Stimulated activated naive CD4-positive, alpha-beta T cell treated with Interleukin-2 at 50 U/mL for 16 hours (primary cell): ENCODE results near the gene CNPY4.

Source experiments
- DNase-seq: peaks from one replicate; lab custom pipeline; 2025; lab: John Stamatoyannopoulos, UW

Gene CNPY4, protein sequence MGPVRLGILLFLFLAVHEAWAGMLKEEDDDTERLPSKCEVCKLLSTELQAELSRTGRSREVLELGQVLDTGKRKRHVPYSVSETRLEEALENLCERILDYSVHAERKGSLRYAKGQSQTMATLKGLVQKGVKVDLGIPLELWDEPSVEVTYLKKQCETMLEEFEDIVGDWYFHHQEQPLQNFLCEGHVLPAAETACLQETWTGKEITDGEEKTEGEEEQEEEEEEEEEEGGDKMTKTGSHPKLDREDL

DNA sequence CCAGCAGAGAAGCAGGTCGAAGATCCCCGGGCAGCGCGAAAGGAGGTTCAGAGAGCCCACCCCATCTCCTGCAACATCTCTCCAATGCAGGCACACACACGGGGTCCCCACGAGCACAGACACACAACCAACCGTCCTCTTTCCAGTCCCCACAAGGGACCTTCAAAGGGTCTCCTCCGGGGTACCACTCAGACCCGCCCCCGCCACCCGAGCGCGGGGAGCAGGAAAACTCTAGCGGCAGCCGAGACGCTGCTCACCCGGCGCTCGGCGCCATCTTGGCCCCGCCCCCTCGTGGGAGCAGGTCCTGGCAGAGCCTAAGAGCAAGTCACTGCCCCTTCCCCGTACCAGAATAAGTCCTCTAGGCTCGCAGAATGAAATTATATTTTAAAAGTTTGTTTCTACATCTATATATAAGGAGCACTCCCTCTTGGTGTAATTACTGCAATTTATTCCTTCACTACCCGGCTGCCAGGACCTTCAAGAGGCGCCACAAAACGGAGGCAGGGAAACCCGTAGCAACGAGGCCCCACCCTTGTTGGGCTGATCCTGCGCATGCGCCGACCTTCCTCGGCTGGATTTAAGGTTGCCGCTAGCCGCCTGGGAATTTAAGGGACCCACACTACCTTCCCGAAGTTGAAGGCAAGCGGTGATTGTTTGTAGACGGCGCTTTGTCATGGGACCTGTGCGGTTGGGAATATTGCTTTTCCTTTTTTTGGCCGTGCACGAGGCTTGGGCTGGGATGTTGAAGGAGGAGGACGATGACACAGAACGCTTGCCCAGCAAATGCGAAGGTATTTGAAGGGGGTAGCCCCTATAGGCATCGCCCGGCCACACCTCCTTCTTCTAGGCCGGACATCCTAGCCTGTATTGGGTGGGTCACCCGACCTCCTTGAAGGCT, at the start of gene CNPY4, which contains the start of gene TAF6:
CNPY4 (plus strand) TSS at position 563 of the 898 bp plus-strand sequence; CDS start at position 674, 111 bp downstream.
TAF6 (minus strand) TSS at position 287 of the 898 bp plus-strand sequence. CDS start 5,149 bp downstream, outside the sequence.
- DNase-seq = peak; percentile 93

DNA sequence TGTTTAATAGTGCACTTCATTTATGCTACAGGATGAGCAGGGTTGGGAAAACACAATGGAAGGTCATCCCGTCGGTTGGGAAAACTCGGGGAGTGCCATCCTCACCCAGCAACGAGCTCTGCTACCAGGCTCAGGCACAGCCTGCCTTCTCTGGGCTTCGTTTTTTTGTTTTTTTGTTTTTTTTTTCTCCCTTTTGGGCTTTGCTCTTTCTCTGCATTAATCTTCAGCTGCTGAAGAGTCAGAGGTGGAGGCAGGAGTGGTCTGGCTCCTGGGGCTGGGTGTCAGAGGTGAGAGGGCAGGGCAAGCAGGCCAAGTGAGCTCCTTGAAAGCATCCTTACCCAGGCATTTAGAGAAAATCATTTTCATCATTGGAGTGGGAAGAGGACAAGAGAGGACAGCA, 49.4 kb upstream of the CNPY4 start:
- no peak for DNase-seq

DNA sequence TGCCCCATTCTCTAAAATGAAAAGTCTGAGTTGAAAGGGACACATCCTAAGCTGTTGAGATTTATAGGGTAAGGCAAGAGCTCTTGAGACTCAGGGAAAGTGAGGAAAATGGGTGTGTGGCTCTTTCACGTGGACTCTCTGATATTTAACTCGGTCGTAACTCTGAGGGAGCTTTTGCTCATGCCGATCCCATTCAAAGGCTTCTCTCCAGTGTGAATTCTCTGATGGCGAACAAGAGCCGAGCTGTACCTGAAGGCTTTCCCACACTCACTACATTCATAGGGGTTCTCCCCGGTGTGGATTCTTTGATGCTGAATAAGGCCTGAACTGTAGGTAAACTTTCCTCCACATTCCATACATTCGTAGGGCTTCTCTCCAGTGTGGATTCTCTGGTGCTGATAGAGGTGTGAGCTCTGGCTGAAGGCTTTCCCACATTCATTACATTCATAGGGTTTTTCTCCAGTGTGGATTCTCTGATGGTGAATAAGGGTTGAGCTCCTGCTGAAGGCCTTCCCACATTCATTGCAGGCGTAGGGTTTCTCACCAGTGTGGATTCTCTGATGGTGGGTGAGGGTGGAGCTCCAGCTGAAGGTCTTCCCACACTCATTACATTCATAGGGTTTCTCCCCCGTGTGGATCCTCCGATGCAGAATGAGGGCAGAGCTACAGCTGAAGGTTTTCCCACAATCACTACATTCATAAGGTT, 48.3 kb upstream of the CNPY4 start:
- DNase-seq = no peak

DNA sequence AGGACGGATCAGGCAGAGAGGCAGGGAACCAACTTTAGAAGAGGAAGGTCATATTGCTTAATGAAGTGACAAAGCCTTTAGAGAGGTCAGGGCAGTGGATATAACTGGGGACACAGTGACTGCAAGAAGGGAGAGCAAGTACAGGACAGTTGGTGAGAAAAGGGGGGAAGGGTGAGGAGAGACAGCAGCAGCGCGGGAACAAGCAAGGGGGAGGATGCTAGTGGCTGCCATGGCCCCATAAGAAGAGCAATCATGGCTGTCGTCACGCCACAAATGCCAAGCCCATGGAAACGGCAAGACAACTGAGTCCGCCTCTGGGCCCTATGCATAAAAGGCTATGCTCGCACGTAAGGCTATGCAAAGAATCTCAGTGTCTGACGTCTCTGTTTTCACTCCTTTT, 47.0 kb upstream of the CNPY4 start:
- DNase-seq = no peak

DNA sequence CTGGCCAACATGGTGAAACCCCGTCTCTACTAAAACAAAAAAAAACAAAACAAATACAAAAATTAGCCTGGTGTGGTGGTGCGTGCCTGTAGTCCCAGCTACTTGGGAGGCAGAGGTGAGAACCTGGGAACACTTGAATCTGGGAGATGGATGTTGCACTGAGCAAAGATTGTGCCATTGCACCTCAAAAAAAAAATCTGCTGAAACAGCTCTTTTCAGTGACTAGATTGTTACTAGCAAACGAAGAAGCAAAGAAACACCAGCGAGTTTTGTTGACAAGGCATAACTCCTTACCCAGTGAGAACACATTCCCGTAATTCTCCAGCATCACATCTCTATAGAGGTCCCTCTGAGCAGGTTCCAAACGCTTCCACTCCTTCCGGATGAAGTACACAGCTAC, 44.6 kb upstream of the CNPY4 start:
- DNase-seq = no peak

DNA sequence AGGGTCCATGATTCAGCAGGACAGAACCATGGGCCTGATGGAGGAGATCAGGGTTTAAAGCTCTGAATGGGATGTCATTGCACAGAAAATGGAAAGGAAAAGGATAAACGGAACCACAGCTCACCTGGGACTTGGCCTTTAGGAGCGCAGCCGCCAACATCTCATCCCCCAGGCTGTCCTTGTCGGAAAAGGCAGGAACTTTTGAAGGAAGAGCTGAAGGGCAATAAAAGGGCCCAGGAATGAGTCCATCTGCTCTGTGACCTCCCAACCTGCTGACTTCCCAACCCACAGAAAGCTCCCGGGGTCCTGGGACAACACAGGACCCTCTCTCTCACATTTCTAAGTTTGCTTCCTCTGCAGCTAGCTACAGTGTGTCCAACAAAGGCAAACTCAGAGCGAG, 44.0 kb upstream of the CNPY4 start:
- no peak for DNase-seq

DNA sequence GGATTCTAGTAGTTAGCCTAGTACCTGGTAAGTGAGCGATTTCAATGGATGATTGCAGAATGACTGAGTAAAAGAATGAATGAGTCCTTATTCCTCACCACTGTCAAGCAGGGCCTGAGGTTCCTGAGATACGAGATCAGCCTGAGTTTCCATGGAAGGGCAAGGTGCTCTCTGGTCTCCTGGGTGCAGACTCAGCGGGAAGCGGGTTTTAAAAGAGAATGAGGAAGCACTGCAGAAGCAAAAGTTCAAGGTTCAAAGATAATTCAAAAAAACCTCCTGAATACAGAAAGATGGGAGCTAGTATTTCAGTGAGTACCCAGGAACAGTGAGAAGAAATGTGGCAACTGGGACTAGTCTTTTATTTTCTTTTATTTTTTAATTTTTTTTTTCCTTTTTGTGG, 42.2 kb upstream of the CNPY4 start:
- DNase-seq = no peak

DNA sequence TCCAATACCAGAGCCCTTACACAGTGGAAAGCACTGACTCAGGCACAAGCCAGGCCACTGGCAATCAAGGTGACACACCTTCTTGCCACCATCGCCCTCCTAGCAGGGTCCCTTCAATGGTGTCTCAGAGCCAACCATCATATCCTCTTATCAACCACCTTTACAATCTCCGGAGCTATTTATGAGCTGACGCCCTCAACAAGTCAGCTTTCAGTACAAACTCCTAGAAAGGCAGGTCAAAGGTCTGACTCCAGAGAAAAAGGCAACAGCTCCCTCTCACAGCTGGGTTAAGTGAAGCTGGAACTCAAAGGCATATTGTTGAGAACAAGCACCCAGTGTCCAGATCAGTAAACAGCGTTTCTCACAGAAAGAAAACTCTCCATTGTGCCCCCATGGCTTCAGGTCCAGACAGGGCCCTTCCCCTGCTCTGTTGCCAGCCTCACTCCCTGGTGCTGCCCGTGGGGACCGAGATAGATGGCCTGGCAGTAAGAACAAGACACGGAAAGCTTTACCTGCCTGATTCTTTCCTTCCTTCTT, 40.3 kb upstream of the CNPY4 start:
- DNase-seq = no peak

DNA sequence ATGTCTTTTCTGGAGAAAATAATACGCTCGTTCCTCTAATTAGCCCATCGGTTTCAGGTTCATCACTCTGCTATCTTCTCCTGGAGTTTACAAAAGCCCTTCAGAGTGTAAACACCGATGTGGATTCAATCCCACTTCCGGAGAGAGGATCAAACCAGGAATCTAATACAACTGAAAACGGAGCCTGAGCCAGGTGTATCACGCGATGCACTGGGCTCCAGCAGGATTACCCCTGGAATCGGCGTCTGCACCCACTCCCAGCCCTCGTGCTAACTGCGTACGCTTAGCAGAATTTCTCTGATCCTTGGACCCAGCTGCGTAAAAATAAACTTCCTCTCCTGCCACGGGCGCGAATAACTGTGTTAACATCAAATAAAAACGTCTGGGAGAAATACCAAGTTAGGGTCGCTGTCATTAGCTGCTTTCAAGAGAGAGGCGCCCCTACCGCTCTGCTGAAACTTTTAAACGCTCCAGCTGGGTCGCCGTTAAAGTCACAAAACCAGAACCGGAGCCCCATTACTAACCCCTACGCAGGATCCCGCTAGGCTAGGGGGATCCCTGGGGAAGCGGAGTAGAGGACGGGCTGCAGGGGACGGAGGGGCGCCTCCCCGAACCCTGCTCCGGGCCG, 38.4 kb upstream of the CNPY4 start:
- no peak for DNase-seq

DNA sequence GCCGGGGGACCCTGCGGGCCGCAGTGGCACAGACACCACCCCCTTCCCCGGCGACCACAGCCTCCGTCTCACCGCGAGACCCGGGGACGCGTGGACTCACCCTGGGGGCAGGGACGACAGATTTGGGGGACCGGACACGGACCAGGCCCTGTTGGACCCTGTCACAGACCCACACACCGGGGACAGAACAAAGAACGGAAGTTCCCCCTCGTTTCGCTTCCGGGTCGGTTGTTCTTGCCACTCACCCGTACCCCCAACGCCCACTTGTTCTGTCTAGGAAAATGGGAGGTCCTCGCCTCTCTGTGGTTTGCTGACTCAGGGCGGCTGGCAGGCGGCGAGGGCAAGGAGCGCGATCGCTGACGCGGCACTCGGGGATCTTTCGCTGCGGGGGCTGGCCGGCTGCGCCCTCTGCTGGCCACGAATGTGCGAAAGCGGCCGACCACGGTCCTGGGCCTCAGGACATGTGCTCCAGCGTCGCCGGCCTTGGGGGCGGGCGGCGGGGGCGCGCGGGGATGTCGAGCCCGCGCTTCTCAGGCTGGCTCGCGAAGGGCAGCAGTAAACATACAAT, 37.8 kb upstream of the CNPY4 start, which contains the start of gene ZNF3:
ZNF3 (minus strand) TSS at position 189 of the 568 bp plus-strand sequence. CDS start 4,366 bp downstream, outside the sequence.
- DNase-seq = peak; percentile 98

DNA sequence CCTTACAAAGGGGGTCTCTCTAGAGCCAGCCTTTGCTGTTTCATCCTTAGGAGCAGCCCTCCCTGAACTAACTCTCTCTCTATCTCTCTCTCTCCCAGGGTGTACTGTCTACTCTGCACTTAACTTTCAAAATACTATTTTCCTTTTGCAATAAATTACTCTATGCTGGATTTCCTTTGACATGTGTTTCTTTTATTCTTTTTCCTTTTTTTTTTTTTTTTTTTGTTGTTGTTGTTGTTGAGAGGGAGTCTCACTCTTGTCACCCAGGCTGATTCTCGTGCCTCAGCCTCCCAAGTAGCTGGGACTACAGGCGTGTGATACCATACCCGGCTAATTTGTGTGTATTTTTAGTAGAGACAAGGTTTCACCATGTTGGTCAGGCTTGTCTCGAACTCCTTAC, 36.5 kb upstream of the CNPY4 start:
- DNase-seq = no peak

DNA sequence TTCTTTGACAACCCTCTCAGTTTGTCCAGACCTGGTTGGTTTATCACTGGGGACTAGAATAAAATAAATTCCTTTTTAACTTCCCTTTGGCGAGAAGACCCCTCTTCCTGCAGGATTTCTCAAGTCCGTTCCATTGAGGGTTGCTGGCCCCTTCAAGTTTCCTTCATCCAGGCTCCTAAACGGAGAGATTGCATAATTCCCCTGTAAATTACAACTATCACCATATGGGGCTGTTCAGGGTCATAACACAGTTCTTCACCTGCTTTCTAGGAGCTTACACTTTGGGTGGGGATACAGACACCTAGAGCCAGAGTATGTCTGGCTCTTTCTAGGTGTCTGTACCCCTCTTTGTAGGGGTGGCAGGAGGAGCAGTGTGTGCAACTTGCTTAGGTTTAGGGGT, 33.9 kb upstream of the CNPY4 start:
- DNase-seq = no peak

DNA sequence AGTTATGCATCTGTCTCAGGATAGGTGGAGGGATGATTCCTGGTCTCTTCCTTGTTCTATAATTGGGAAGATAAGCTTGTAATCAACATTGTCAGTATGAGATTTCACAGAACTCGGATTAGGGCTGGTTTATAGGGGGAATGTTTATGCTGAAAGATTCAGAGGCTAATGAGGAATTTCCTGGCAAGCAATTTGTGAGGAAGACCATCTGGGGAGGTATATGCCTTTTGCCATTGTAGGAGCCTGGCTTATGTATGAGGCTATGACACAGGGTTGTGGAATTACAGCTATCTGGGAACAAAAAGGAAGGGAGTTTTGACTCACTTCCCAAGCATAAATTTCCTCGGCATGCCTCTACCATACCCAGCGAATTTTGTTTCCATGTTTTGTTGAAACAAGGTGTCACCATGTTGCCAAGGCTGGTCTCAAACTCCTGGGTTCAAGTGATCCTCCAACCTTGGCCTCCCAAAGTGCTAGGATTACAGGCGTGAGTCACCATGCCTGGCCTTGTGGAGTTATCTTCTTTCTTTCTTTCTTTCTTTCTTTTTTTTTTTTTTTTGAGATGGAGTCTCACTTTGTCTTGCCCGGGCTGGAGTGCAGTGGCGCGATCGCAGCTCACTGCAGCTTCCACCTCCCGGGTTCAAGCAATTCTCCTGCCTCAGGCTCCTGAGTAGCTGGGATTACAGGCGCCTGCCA, 32.2 kb upstream of the CNPY4 start:
- no peak for DNase-seq

DNA sequence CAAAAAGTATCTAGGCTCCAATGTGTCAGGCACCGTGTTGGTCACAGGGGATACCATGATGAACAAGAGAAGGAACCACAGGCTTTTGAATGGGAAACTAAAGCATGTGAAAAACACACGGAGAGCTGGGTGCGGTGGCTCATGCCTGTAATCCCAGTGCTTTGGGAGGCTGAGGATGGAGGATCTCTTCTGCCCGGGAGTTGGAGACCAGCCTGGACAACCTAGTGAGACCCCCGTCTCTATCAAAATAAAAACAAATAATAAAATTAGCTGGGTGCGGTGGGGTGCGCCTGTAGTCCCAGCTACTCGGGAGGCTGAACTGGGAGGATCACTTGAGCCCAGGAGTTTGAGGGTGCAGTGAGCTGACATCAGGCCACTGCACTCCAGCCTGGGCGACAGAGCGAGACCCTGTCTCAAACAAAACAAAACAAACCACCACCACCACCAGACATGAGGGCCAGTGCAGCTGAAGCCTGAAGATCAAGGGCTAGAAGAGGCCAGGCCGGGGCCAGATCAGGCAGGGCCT, 31.3 kb upstream of the CNPY4 start:
- DNase-seq = no peak

DNA sequence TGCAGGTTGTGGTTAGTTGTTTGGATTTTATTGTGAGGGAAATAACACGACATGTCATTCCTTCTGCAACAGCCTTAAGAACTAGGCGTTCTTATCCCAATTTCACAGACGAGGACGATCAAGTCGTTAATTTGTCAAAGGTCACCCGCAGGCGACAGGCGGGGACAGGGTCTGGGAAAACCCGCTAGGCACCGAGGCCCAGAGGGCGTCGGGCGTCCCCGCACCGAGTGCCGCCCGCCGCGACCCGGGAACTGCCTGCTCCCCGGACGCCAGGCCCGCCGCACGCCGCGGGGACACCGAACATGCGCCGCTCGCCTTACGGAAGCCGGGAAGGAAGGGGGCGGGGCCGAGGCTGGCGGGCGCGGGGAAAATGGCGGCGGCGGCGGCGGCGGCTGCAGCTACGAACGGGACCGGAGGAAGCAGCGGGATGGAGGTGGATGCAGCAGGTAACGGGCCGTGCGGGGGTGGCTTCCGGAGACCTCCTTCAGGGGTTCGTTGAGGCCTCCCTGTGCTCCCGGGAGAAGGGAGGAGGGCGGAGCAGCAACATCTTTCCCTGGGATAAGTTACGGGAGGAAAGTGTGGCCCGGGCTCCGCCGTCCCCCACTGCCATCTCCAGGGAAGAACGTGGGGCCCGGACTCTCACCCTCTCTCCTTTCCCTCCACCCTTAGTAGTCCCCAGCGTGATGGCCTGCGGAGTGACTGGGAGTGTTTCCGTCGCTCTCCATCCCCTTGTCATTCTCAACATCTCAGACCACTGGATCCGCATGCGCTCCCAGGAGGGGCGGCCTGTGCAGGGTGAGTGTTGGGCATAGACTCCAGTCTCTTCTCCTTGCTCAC, 30.6 kb upstream of the CNPY4 start, which contains the start of gene COPS6:
COPS6 (plus strand) TSS at position 349 of the 837 bp plus-strand sequence; CDS start at position 371, 22 bp downstream.
- peak; percentile 82 for DNase-seq

DNA sequence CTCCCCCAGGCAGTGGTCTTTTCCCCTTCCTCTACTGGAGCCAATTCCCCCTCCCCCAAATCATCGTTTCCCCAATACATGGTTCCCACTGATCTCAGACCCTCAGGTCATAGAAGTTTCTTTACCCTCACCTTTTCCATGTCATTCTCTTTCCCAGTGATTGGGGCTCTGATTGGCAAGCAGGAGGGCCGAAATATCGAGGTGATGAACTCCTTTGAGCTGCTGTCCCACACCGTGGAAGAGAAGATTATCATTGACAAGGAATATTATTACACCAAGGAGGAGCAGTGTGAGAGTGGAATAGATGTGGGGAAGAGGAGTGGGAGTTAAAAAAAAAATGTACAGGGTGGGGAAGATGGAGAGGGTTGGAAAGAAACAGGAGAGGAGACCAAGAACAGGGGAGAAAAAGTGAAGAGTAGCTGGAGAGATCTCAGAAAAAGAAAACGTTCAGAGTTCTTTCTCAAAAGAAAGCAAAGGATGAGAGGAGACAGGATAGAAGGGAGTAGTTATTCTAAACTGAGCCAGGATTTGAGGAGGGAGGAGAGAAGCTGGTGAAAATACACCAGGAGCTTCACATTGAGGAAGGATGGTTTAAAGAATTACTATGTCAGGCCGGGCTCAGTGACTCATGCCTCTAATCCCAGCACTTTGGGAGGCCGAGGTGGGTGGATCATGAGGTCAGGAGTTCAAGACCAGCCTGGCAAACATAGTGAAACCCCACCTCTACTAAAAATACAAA, 29.8 kb upstream of the CNPY4 start:
- DNase-seq = no peak

DNA sequence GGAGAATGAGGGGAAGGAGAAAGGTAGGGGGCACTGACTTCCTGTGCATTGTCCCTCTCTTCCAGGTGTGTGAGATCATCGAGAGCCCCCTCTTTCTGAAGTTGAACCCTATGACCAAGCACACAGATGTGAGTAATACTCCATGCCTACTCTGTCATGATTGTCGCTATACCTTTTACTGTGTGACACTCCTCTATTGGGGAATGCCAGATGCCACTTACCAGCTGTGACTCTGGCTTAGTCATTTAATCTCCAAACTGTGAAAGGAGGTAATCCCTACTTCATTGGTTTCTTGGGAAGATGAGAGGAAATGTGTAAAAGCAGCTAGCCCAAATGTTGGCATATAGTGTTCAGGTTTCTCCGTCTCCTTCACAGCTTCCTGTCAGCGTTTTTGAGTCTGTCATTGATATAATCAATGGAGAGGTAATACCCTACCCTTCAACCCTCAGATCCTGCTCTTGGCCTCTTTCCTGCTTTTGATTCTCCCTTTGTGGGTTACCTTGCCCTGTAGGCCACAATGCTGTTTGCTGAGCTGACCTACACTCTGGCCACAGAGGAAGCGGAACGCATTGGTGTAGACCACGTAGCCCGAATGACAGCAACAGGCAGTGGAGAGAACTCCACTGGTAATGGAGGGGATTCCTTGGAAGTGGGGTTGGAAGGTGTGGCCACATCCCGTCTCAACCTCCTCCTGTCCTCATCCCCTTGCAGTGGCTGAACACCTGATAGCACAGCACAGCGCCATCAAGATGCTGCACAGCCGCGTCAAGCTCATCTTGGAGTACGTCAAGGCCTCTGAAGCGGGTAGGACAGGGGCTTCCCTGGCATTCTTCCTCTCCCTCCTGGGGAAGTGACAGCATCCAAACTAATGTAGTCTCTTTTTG, 28.7 kb upstream of the CNPY4 start:
- no peak for DNase-seq
